ENCODE measurements around the gene MRM2.

The MRM2 gene

DNA sequence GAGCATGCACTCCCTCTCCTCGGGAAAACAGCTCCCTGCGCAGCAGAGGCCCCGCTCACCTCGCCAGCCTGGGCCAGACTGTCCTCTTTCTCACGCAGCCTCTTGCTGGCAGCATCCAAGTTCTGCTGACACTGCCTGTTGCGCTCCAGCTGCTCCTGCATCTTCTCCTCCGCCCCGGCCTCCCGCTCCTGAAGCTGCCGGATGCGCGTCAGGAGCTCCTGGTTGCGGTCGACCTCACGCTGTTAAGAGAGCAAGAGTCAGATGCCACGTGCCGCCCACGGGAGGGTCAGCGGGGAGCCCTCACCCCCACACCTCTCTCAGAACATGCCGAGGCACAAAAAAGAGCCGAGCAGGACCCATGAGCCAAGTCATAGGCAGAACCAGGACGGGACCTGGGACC, 19.5 kb downstream of the MRM2 start:
- no peak overlapping the region for H3K27ac ChIP-seq
- TF ChIP-seq, protein P1, sequence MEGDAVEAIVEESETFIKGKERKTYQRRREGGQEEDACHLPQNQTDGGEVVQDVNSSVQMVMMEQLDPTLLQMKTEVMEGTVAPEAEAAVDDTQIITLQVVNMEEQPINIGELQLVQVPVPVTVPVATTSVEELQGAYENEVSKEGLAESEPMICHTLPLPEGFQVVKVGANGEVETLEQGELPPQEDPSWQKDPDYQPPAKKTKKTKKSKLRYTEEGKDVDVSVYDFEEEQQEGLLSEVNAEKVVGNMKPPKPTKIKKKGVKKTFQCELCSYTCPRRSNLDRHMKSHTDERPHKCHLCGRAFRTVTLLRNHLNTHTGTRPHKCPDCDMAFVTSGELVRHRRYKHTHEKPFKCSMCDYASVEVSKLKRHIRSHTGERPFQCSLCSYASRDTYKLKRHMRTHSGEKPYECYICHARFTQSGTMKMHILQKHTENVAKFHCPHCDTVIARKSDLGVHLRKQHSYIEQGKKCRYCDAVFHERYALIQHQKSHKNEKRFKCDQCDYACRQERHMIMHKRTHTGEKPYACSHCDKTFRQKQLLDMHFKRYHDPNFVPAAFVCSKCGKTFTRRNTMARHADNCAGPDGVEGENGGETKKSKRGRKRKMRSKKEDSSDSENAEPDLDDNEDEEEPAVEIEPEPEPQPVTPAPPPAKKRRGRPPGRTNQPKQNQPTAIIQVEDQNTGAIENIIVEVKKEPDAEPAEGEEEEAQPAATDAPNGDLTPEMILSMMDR (IDR thresholded peaks at IDR 0.05), result no peak
- no peaks in the 10 kb centered on the region for H3K9me3 ChIP-seq
- H3K27me3 ChIP-seq, result no peaks in the 10 kb centered on the region
- peaks cover 95% of the 10 kb centered on the region for H3K36me3 ChIP-seq
- no peaks in the 10 kb centered on the region for H3K4me1 ChIP-seq (ENCODE audit: control insufficient read depth in 1 of 2, insufficient read depth in 1 of 2, low read depth in 1 of 2, low read length in 1 of 2)
- no peak overlapping the region for H3K4me3 ChIP-seq (ENCODE audit: low read depth in 1 of 2, low read length in 1 of 2)

DNA sequence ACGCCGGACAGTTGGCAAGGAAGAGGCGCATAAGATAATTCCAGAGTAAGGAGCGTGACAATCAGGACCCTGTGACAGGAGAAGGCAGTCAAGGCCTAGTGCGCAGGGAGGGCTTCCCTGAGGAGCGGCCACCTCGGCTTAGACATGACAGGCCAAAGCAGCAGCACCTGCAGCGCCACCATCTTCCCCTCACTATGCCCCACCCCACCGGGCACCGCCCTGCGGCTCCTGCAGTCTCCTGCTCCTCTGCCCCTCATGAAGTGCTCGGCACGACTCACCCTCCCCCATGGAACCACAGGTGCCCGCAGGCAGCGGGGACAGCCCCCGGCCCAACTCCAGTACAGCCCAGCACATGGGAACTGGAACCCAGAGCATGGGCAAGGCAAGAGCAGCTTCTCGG, 21.1 kb downstream of the MRM2 start:
- no peaks in the 10 kb centered on the region for H3K9me3 ChIP-seq

GRCh38 chr7:2220506-2220905, 21.5 kb downstream of the MRM2 start:
- Histone ChIP-seq H3K36me3 (peaks cover 95% of the 10 kb centered on the region), H3K27me3 (no peaks in the 10 kb centered on the region), H3K9me3 (no peaks in the 10 kb centered on the region), H3K27ac (no peak overlapping the region), H3K4me3 (ENCODE audit: low read depth in 1 of 2, low read length in 1 of 2) (no peak overlapping the region), H3K4me1 (ENCODE audit: control insufficient read depth in 1 of 2, insufficient read depth in 1 of 2, low read depth in 1 of 2, low read length in 1 of 2) (no peaks in the 10 kb centered on the region)
- TF ChIP-seq, protein P1 (IDR thresholded peaks at IDR 0.05), result no peak

More for the DNA sequence above, 21.1 kb downstream of the MRM2 start:
- Histone ChIP-seq H3K27ac (no peak overlapping the region), H3K4me1 (ENCODE audit: control insufficient read depth in 1 of 2, insufficient read depth in 1 of 2, low read depth in 1 of 2, low read length in 1 of 2) (no peaks in the 10 kb centered on the region), H3K36me3 (peaks cover 95% of the 10 kb centered on the region), H3K4me3 (ENCODE audit: low read depth in 1 of 2, low read length in 1 of 2) (no peak overlapping the region), H3K27me3 (no peaks in the 10 kb centered on the region)
- TF ChIP-seq, protein P1 (IDR thresholded peaks at IDR 0.05), result no peak

- no peak overlapping the region for H3K27ac ChIP-seq
- H3K4me3 ChIP-seq (ENCODE audit: low read depth in 1 of 2, low read length in 1 of 2), result no peak overlapping the region
- TF ChIP-seq, protein P1 (IDR thresholded peaks at IDR 0.05), result no peak
- H3K27me3 ChIP-seq, result no peaks in the 10 kb centered on the region
- no peaks in the 10 kb centered on the region for H3K9me3 ChIP-seq
- peaks cover 94% of the 10 kb centered on the region for H3K36me3 ChIP-seq
- no peaks in the 10 kb centered on the region for H3K4me1 ChIP-seq (ENCODE audit: control insufficient read depth in 1 of 2, insufficient read depth in 1 of 2, low read depth in 1 of 2, low read length in 1 of 2)
Observed at GRCh38 chr7:2220030-2220429, 22.0 kb downstream of the MRM2 start.

DNA sequence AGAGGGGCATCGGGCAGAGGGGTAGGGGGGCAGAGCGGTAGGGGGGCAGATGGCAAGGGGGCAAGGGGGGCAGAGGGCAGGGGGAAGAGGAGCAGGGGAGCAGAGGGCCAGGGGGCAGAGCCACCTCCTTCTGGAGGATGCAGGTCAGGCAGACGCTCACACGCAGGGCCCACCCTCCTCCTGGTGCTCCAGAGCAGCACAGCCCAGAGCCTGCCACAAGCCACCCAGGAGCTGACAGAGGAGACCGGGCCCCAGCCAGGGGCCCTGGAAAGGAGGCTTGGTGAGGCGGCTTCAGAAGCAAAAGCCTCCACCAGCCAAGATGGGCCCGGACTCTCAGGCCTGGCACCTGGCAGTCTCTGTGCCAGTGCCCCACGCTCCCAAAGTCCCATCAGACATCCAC, 22.4 kb downstream of the MRM2 start:
- TF ChIP-seq, protein P1 (IDR thresholded peaks at IDR 0.05), result no peak
- Histone ChIP-seq H3K27ac (no peak overlapping the region), H3K36me3 (peaks cover 92% of the 10 kb centered on the region), H3K4me1 (ENCODE audit: control insufficient read depth in 1 of 2, insufficient read depth in 1 of 2, low read depth in 1 of 2, low read length in 1 of 2) (no peaks in the 10 kb centered on the region), H3K4me3 (ENCODE audit: low read depth in 1 of 2, low read length in 1 of 2) (no peak overlapping the region), H3K9me3 (no peaks in the 10 kb centered on the region), H3K27me3 (no peaks in the 10 kb centered on the region)

DNA sequence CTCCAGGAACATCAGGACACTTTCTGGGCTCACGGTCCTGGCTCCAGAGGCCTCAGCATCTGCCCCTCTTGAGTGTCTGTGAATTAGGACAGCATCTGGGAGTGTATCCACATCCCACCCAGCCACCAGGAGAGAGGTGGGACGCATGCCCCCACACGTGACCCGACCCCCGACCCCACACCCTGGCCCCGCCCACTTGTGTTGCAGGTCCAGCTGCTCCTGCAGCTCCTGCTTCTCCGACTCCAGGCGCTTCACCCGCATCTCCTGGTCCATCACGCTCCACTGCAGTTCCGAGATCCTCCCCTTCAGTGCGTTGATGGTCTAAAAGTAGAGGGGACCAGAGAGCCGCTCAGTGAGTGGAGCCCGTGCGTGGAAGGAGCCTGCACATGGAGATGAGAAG, 22.9 kb downstream of the MRM2 start:
- H3K36me3 ChIP-seq, result peaks cover 92% of the 10 kb centered on the region
- H3K9me3 ChIP-seq, result no peaks in the 10 kb centered on the region
- no peaks in the 10 kb centered on the region for H3K4me1 ChIP-seq (ENCODE audit: control insufficient read depth in 1 of 2, insufficient read depth in 1 of 2, low read depth in 1 of 2, low read length in 1 of 2)
- TF ChIP-seq, protein P1 (IDR thresholded peaks at IDR 0.05), result no peak
- H3K27me3 ChIP-seq, result no peaks in the 10 kb centered on the region
- no peak overlapping the region for H3K4me3 ChIP-seq (ENCODE audit: low read depth in 1 of 2, low read length in 1 of 2)
- no peak overlapping the region for H3K27ac ChIP-seq
